ENCODE results near the gene LSM11.
"Not testable (repeated sequence)": the region's sequence is repeated elsewhere in the genome, so short reads cannot be mapped to it uniquely, and the experiment has no call there.

Gene LSM11

GRCh38 chr5:157743163-157744050 is at the start of gene LSM11:
TSS of gene LSM11 (plus strand) at chr5:157743712. CDS start at chr5:157743751, 39 bp downstream.
- DNase-seq = peak; percentile 23 to 91 (median 75)

- not testable (repeated sequence) for DNase-seq
These were observed 49.7 kb upstream of the LSM11 start for GRCh38 chr5:157693816-157694215.

- DNase-seq = not testable (repeated sequence)
These were observed 47.4 kb upstream of the LSM11 start for GRCh38 chr5:157696154-157696553.

GRCh38 chr5:157698674-157699073 is 44.8 kb upstream of the LSM11 start:
- DNase-seq = not testable (repeated sequence)

GRCh38 chr5:157703736-157704135 is 39.8 kb upstream of the LSM11 start:
- DNase-seq = no peak

GRCh38 chr5:157708866-157709265 is 34.6 kb upstream of the LSM11 start:
- DNase-seq = no peak

- DNase-seq = no peak
These were observed 34.2 kb upstream of the LSM11 start for GRCh38 chr5:157709346-157709745.

- no peak for DNase-seq
These were observed 33.1 kb upstream of the LSM11 start for GRCh38 chr5:157710431-157710830.

- no peak for DNase-seq
These were observed 32.6 kb upstream of the LSM11 start for GRCh38 chr5:157710882-157711281.

GRCh38 chr5:157713830-157714595 is 29.5 kb upstream of the LSM11 start:
- DNase-seq = peak in 1 of 51 donors; percentile 3

GRCh38 chr5:157714596-157714864 is 29.0 kb upstream of the LSM11 start:
- no peak for DNase-seq

GRCh38 chr5:157718519-157718918 is 25.0 kb upstream of the LSM11 start:
- peak in 23 of 51 donors; percentile 2 to 74 (median 14) for DNase-seq

- no peak for DNase-seq
These were observed 24.3 kb upstream of the LSM11 start for GRCh38 chr5:157719245-157719644.

GRCh38 chr5:157721159-157721558 is 22.4 kb upstream of the LSM11 start:
- DNase-seq = no peak

GRCh38 chr5:157722895-157723294 is 20.6 kb upstream of the LSM11 start:
- not testable (repeated sequence) for DNase-seq

- not testable (repeated sequence) for DNase-seq
These were observed 16.9 kb upstream of the LSM11 start for GRCh38 chr5:157726607-157727006.

- DNase-seq = not testable (repeated sequence)
These were observed 15.7 kb upstream of the LSM11 start for GRCh38 chr5:157727858-157728257.

- no peak for DNase-seq
These were observed 13.7 kb upstream of the LSM11 start for GRCh38 chr5:157729858-157730257.

GRCh38 chr5:157730900-157731271 is 12.6 kb upstream of the LSM11 start:
- DNase-seq = no peak

- DNase-seq = peak; percentile 76 to 100 (median 97)
These were observed 12.0 kb upstream of the LSM11 start, which contains the start of gene THG1L for GRCh38 chr5:157731272-157732129. TSS of gene THG1L (plus strand) at chr5:157731420. CDS start at chr5:157731441, 21 bp downstream.

GRCh38 chr5:157732130-157732514 is 11.4 kb upstream of the LSM11 start:
- DNase-seq = no peak

Measured in hypothalamus (tissue), 51 donors.